ENCODE measurements around the gene SMS.

GRCh38 chrX:22021751-22022324 is 81.3 kb downstream of the SMS start:
- no peak for TF ChIP-seq CTCF (IDR thresholded peaks at IDR 0.05)
- TF ChIP-seq POLR2A (IDR thresholded peaks at IDR 0.05) = no peak
